AG20443 (cell line): ENCODE results near the gene NKAIN1.
A peak's percentile ranks its signal among the peaks of the same experiment; 100 is the strongest.
"Not testable (repeated sequence)": the region's sequence is repeated elsewhere in the genome, so short reads cannot be mapped to it uniquely, and the experiment has no call there.

ENCODE experiments used
- DNase-seq: peaks from one replicate; pipeline ENCODE4 v3.0.0; 2012; ENCODE audit warnings: low spot score, mixed read lengths

NKAIN1 gene

DNA sequence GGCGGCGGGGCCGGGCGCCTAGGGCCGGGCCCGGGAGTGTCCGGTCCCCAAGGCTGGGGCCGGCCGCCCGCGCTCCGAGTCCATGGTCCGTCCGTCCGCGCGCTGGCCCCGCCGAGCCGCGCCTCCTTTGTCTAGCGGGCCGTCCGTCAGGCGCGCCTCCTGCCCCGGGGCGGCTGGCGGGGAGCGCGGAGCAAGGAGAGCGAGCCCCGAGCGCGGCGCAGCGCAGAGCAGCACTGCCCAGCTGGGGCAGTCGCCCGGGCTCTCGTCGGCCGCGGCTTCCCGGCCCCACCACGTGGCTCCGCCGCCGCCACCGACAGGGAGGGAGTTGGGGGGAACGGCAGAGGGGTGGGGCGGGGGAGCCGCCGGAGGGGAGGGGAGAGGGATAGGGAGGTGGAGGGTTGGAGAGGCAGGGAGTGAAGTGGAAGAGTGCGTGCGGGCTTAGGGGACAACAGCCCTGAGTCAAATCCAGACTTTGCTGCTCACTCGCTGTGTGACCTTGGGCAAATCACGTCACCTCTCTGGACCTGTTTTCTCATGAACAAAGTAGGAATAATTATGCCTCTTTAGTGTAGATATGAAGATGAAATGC is at the start of gene NKAIN1:
TSS of gene NKAIN1 (minus strand) at position 235 of the 589 bp plus-strand sequence. CDS start 340 bp downstream, outside the sequence.
- DNase-seq: peak; percentile 83

DNA sequence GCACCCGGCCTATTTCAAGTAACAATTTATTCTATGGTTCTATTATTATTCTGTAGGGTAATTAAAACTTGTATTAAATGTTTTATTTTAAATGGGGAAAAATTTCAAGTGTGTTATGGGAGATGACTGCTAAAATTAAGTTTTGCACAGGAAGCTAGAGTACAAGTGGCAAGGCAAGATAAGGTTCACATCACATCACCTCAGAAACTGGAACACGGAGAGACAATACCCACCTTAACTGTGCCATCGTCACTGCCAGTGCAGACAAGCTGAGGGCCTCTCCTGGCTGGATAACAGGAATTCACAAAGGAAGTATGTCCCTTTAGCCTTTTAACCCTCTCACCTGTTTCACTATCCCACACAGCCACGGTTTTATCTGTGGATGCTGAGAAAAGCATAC is 49.3 kb upstream of the NKAIN1 start:
- DNase-seq: no peak

DNA sequence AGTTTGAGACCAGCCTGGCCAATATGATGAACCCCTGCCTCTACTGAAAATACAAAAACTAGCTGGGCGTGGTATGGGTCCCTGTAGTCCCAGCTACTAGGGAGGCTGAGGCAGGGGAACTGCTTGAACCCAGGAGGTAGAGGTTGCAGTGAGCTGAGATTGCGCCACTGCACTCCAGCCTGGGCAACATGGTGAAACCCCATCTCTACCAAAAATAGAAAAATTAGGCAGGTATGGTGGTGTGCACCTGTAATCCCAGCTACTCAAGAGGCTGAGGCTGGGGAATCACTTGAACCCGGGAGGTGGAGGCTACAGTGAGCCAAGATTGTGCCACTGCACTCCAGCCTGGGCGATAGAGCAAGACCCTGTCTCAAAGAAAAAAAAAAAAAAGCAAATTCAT is 48.1 kb upstream of the NKAIN1 start:
- not testable (repeated sequence) for DNase-seq

DNA sequence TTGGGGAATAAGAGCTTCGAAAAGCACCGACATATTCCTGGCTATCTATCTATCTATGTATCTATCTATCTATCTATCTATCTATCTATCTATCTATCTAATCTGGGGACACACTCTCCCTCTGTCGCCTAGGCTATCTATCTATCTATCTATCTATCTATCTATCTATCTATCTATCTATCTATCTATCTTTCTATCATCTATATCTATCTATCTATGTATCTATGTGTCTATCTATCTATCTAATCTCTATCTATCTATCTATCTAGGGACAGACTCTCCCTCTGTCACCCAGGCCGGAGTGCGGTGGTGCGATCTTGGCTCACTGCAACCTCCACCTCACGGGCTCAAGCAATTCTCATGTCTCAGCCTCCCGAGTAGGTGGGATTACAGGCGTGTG is 42.7 kb upstream of the NKAIN1 start:
- DNase-seq: not testable (repeated sequence)

DNA sequence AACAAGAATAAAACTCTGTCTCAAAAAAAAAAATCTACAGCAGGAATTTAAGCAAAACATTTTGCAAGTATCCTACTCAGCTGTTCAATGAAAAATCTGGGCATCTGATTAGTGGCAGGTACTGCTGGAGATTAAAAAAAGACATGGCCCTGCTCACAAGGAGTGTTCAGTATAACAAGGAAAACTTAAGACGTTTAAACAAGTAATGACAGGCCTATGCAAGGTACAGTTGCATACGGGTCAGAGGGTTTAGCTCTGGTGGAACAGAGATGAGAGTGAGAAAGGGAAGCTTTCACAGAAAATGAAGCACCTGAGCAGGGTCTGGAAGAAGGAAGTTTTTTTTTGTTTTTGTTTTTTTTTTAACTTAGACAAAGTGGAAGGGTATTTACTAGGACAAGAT is 33.9 kb upstream of the NKAIN1 start:
- no peak for DNase-seq

DNA sequence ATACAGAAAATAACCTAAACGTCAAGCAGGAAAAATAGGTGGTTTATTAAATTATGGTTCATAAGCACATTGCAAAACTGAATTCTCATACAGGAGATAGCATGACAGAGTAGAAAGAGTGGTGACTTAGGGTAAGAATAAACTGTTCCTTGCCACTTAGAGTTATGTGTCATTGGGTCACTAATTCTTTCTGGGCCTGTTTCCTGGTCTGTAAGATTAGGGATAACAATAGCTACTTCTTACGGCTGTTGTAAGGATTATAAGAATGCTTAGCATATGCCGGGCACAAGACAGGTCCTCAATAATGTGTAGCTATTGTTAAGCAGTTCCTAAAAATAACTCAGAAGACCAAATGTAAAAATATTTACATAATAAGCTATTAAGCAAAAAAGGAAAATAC is 32.7 kb upstream of the NKAIN1 start:
- no peak for DNase-seq

DNA sequence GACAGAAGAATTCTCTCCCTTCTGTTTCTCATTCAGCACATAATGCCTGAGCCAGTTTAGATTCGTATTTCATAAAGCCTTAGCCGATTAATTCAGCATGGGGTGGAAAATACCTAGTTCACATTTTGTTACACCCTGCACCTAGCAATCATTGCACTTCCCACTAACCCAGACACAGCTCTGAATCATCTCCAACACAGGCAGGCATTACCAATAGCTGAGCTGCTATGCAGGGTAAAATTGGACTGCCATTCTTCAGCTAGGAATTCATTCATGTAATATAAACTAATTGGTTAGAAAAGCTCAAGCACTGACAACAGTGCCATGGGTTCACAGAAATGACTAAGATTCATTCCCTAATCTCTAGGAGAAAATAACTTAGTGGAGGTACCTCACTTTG is 26.9 kb upstream of the NKAIN1 start:
- no peak for DNase-seq

DNA sequence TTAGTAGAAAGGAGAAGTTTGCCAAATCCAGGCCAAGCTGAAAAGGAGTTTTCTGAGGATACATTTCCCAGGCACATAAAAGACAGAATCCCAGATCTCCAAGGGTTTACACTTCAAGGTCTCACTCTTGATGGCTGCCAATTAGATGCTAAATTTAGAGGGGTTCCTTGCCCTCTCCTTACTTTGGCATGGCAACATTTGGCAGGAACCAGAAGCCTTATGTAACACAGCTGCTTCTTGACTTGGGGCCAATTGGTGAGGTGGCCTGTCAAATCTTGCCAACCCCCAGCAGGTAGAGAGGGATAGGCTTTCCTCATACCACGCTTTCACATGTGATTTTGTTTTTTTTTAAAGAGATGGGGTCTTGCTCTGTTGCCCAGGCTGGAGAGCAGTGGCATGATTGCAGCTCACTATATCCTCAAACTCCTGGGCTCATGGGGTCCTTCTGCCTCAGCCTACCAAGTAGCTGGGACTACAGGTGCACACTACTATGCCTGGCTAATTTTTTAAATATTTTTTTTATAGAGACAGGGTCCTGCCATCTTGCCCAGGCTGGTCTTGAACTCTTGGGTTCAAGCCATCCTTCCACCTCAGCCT is 25.2 kb upstream of the NKAIN1 start:
- no peak for DNase-seq

DNA sequence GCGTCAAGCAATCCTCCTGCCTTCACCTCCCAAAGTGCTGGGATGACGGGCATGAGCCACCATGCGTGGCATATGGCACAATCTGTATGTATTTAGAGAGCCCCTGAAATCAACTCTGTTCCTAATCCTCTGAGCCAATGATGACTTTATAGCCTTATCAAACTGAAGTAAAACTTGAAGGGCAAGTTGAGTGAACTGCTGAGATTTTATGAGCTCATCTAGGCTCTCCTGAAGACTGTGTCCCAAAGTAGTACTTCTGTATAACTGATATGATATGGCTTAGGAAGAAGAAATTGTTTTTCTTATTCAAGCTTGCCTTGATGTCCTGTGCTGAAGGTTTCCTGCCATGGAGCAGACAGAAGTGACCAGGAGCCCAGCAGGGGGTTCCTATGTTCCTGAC is 23.7 kb upstream of the NKAIN1 start:
- DNase-seq: no peak

DNA sequence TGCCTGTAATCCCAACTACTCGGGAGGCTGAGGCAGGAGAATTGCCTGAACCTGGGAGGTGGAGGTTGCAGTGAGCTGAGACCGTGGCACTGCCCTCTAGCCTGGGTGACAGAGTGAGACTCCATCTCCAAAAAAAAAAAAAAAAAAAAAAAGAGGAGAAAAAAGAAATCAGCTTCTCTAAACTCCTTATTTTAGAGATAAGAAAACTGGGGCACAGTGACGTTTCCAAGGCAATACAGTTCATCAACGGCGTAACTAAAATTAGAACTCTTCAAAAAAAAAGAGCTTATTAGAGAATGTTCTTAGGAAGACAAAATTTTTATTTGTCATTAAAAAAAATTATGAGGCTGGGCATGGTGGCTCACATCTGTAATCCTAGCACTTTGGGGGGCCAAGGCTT is 22.7 kb upstream of the NKAIN1 start:
- not testable (repeated sequence) for DNase-seq

DNA sequence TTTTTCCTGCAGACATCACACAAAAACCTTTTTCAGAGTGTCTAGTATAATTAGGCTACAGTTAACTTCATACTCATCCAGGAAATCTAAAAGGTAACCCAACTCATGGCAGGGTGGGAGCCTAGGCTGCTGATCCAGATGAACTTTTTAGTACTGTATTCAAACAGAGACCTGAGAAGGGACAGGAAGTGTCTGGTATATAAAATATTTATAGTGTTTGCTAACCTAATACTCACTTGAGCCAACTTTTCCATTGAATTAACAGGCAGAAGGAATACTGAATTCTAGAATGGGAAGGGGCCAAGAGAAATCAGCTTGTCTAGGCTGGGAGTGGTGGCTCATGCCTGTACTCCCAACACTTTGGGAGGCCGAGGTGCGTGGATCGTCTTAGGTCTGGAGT is 22.2 kb upstream of the NKAIN1 start:
- DNase-seq: no peak

DNA sequence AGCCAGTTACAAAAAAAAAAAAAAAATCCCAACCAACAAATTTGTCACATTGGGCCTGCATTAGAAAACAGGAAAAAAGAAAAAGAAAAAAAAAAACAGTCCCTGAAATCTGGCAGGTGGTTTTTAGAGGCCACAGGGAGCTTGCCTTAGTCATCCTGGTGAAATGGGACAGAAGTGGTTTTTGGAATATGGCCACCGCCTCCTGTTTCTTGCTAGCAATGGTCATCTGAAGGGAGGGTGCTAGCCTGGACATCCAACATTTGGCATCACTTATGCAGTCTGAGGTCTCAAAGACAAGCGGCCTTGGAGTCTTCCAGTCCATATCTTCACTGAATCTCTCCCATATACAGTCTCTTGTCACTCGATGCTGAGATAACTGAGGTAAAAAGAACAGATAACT is 20.1 kb upstream of the NKAIN1 start:
- DNase-seq: no peak

DNA sequence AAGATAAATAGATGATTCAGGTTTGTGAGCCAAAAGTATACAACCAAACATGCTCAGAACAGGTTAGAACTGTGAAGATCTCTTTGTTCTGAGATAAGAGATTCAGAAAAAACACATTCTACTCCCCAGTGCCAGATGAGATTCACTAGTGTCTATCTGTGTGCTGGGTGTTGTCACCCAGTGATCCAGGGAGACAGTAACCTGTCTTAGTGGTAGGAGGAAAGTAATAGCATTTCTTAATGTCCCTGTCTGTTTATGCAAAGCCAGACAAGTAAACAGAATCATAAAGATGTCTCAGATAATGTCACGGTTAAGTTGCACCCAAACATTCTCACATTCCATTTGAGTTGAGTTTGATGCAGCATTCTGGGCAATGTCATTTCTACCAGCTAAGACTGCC is 18.9 kb upstream of the NKAIN1 start:
- no peak for DNase-seq

DNA sequence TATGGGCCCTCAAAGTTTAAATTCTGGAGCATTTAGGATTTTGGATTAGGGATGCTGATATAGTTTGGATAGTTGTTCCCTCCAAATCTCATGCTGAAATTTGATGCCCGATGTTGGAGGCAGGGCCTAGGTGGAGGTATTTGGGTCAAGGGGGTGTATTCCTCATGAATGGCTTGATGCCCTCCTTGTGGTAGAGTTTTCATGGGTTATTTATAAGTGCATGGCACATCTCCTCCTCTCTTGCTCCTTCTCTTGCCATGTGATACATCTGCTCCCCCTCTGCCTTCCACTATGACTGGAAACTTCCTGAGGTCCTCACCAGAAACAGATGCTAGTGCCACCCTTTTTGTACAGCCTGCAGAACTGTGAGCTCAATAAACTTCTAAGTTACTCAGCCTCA is 17.5 kb upstream of the NKAIN1 start:
- DNase-seq: no peak

DNA sequence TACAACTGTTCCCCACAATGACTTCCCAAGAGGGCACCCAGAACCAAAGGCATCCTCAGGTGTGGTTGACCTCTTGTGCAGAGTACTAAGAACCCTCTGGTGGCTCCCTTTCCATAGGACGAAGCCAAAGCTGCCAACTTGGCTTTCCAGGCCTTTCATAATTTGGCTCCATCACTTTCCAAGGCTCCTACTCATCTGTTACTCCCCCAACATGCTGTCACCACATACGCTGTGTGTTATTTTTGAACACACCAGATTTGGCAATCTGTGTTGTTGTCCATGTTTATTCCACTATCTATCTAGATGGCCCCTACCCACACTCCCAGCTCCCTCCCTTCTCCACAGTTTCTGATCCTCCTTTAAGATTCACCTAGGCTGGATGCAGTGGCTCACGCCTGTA is 10.2 kb upstream of the NKAIN1 start:
- DNase-seq: no peak

DNA sequence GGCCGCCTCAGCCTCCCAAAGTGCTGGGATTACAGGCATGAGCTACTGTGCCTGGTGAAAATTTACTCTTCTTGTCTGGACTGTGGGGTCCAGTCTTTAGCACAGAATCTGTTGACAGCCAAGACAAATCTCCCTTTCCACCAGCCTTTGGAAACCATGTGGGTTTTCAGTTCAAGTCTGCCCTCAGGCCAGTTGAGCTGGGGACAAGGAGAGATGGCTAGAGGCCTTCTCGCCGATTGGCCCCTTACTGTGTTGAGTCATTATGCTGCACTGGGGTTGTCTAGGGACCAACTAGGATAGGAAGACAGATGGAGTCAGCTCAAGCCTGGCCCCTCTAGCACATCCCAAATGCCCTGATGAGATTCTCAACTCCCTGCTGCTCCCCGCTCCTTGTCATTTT is 8.6 kb upstream of the NKAIN1 start:
- no peak for DNase-seq

DNA sequence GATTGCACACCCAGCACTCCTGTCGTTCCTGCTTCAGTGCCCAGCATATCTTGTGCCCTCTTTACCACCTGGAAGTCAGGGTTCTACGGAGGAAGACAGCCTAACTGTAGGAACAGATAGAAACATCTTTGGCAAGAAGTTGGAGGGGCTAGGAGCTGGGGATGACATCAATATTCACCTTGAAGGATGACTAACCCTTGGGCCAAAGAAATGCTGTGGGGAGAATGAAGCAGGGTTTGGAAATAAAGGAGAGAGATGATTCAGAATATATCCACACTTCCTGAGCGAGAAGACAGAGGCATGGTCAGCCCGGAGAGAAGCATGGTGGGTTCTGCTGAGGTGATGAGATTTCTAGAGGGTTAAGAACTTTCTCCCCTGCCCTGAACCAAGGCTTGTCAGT is 4.6 kb upstream of the NKAIN1 start:
- peak; percentile 27 for DNase-seq

DNA sequence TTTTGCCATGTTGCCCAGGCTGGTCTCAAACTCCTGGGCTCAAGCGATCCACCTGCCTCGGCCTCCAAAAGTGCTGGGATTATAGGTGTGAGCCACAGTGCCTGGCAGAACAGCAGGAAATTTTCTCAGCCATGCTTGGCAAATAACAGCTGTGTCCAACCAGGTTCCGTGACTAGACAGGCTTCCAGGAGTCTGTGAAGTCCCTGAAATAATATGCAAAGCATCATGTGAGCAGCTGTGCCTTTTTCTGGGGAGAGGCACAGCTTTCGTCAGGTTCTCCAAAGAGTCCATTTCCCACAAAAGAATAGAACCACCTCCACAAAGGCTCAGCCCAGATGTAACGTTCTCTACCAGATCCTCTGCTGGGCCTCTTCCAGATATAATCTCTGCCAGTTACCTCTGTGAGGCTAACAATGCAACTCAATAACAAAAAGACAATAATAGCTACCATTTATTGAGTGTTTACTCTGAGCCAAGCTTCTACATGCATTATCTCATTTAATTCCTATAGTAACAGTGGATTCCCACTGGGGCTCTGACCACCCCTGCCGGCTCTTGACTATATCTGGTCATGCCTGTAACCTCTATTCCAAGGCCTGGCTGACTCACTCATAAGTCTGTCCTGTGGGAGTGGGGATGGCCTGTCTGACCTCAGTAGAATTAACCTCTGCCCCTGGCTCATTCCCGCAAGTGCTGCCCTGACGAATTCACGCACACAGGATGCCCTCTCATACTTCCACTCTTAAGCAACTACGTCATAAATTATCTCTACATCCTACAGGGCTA is 4.0 kb upstream of the NKAIN1 start:
- DNase-seq: no peak

DNA sequence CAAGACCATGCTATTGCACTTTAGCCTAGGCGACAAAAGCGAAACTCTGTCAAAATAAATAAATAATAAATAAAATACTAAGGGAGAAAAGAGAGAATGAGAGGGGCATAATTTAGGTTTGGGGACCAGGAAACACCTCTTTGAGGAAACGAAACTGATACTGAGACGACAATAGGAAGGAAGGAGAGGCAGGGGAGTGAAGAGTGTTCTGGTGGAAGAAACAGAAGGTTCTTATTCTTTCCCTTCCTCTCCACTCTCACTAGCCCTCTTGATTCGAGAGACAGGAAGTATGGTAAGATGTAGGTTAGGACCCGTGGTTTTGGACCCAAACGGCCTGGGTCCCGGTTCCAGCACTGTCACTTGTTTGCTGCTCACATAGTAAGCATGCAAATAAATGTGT is 1.6 kb upstream of the NKAIN1 start:
- no peak for DNase-seq

DNA sequence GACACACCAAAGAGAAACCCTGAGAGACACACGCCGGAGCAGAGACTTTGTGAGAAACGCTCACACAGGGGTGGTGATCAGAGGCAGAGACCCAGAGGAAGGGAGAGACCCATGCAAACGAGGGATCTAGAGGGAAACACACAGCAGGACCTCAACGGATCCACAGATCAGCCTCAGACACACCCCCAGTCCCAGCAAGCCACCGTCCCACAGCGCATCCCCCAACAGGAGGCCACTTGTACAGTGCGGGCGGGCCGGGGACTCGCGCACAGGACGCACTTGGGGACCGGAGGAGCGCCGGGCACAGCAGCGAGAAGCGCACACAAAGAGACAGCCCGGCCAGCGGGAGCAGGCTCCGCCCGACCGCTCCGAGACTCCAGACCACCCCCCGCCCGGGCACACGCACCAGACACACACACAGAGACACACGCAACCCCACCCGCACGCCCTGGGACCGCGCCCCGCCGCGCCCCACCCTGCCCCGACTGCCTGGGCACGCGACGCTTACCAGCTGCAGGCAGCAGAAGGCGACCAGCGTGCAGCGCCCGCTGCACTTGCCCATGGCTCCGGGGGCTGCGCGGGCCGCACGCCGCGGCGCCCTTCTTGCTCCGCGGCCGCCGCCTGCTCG is 587 bp downstream of the NKAIN1 start:
- peak; percentile 47 for DNase-seq

DNA sequence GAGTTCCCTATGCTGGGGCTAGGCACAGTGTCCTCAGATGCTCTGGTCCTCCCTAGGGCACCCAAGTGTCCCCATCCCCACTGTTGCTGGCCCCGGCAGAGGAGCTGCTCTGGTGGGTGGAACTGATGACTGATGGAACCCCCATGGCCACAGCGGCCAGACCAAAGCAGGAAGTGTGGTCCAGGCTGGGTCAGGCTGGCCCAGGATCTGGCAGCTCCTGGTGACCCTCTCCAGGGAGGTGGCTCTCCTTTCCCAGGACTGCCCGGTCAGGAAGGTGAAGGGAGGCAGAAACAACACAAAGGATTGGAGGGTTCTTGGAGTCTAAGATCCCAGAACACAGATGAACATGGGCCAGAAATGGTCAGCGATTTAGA is 1.1 kb downstream of the NKAIN1 start:
- no peak for DNase-seq

DNA sequence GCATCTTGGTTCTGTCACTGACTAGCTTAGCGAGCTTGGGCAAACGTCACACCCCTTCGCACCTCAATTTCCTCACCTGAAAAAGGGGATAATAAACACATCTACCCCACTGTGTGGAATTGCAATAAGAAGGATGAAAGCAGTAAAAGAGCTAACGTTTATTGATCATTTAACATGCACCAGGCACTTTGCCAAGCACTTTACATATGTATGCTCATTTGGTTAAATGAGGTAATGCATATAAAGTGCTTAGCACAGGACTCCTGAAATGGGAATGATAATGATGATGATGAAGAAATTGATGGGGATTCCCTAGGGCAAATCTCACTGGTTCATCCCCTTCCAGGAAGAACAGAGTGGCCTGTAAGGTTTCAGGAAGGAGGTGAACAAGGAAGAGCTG is 4.8 kb downstream of the NKAIN1 start:
- no peak for DNase-seq

DNA sequence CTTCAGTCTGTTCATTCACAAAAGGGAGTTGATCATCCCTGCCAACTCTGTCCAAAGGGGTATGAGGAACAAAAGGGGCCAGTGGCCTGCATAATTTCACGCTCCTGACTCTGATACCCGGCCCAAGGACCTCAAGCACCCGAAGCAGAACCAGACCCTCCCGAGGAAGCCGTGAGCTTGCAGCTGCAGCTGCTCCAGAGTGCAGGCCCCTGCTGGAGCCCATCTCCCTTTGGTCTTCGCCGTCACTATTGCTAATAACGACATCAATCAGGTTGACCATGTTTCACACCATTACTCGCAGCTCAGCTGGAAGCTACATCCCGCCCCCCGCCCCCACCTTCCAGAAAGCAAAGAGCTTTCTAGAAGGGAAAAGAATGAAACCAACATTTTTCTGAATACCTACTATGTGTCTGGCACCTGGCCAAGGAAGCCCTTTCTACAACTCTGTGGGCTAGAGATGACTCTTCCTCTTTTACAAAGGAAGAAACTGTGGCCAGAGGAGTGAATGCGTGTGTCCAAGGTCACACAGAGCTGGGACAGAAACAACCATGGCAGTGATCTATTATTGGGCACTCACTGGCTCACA is 5.5 kb downstream of the NKAIN1 start:
- DNase-seq: no peak
